Stomach (tissue), 4 donors: ENCODE data around the gene PCGF3.

Experiments
- CTCF ChIP-seq, 7 experiments: fragments of 450-650 bp in 4 of 7; fragments of 200-600 bp in 3 of 7; sonication (generic) in 3 of 7; IDR thresholded peaks; one replicate each; pipeline ENCODE4 v1.5.1; 2016 to 2019; ENCODE audit warnings: antibody characterized with exemption in 7 of 7, control low read depth in 2 of 7, mild to moderate bottlenecking in 1 of 7
- EP300 ChIP-seq: sonication (generic); formaldehyde crosslinking; IDR thresholded peaks from one replicate; pipeline ENCODE4 v1.6.1; 2017; ENCODE audit warnings: antibody characterized with exemption
- POLR2A ChIP-seq, 4 donors: fragments of 450-650 bp; IDR thresholded peaks; one replicate each; pipeline ENCODE4 v1.6.1; 2016; ENCODE audit warnings: antibody characterized with exemption in 4 of 4, control low read depth in 2 of 4, mild to moderate bottlenecking in 1 of 4, moderate library complexity in 1 of 4

- TF ChIP-seq POLR2A (IDR thresholded peaks at IDR 0.05) (no peak), CTCF (IDR thresholded peaks at IDR 0.05) (no peak), EP300 (no peak)
Observed at GRCh38 chr4:748461-748860, 42.8 kb downstream of the PCGF3 start.
